BE2C (cell line): ENCODE results near the gene SRPX2.
A peak's percentile ranks its signal among the peaks of the same experiment; 100 is the strongest.

Source experiments
- DNase-seq: peaks from one replicate; pipeline ENCODE4 v3.0.0-alpha.2; 2020
- H3K27me3 ChIP-seq: fragments of 250-450 bp; sonication (Bioruptor Pico); 2 replicates; pipeline ENCODE4 v1.5.1; 2020; ENCODE audit warnings: mild to moderate bottlenecking
- H3K36me3 ChIP-seq: fragments of 250-450 bp; sonication (Bioruptor Pico); 2 replicates; pipeline ENCODE4 v1.5.1; 2020; ENCODE audit warnings: mild to moderate bottlenecking
- H3K4me1 ChIP-seq: fragments of 250-450 bp; sonication (Bioruptor Pico); 2 replicates; pipeline ENCODE4 v1.5.1; 2020
- H3K4me3 ChIP-seq: 2 replicates; pipeline ENCODE4 v1.5.1; 2011; ENCODE audit warnings: low read depth, low read length
- H3K9me3 ChIP-seq: fragments of 250-450 bp; sonication (Bioruptor Pico); 2 replicates; pipeline ENCODE4 v1.5.1; 2020
- TF ChIP-seq, protein P1 (sequence below): IDR thresholded peaks from 2 replicates; pipeline ENCODE4 v1.5.1; 2012; ENCODE audit warnings: mild to moderate bottlenecking, low read depth, low read length

SRPX2 gene

DNA sequence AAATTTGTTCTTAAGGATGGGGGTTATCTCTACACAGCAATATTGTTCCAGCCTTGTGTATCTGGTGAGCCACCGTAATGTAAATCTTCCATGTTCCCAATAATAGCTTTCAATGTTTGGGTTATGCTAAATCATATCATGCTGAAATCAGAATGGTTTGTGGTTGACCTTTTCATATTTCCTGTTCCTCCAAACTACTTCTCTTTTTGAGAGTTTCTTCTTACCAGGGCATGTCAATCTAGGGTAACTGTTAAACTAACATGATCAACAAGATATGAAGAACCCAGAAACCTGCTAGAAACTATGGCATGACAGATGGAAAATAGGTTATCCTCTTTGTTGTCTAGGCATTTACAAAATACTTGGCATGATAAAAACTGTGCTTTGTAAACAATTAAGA is 37.2 kb upstream of the SRPX2 start:
- DNase-seq = no peak
- no peaks in the 10 kb centered on the region for H3K4me1 ChIP-seq
- no peak overlapping the region for H3K4me3 ChIP-seq
- TF ChIP-seq, protein P1, sequence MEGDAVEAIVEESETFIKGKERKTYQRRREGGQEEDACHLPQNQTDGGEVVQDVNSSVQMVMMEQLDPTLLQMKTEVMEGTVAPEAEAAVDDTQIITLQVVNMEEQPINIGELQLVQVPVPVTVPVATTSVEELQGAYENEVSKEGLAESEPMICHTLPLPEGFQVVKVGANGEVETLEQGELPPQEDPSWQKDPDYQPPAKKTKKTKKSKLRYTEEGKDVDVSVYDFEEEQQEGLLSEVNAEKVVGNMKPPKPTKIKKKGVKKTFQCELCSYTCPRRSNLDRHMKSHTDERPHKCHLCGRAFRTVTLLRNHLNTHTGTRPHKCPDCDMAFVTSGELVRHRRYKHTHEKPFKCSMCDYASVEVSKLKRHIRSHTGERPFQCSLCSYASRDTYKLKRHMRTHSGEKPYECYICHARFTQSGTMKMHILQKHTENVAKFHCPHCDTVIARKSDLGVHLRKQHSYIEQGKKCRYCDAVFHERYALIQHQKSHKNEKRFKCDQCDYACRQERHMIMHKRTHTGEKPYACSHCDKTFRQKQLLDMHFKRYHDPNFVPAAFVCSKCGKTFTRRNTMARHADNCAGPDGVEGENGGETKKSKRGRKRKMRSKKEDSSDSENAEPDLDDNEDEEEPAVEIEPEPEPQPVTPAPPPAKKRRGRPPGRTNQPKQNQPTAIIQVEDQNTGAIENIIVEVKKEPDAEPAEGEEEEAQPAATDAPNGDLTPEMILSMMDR = no peak
- no peaks in the 10 kb centered on the region for H3K36me3 ChIP-seq
- H3K27me3 ChIP-seq = no peaks in the 10 kb centered on the region
- H3K9me3 ChIP-seq = no peaks in the 10 kb centered on the region

DNA sequence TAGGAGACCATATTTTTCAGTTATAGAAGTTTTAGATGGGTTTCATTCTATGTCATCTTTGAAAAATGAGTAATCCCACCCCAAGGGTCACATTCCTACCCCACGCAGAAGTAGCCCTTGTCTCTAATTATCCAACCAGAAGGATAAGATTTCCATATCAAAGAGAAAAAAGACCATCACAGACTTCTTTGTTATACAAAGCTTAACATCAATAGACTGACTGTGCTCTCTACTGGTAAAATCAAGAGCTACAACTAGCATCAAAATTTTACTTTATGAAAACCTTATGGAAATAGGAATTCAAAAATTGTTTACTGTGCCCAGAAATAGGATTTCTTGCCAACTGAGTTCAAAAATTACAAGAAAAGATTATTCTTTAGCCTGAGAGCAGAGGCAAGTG is 34.4 kb upstream of the SRPX2 start:
- H3K4me1 ChIP-seq = no peaks in the 10 kb centered on the region
- no peaks in the 10 kb centered on the region for H3K9me3 ChIP-seq
- TF ChIP-seq, protein P1 = no peak
- H3K4me3 ChIP-seq = no peak overlapping the region
- no peaks in the 10 kb centered on the region for H3K27me3 ChIP-seq
- H3K36me3 ChIP-seq = no peaks in the 10 kb centered on the region
- no peak for DNase-seq

DNA sequence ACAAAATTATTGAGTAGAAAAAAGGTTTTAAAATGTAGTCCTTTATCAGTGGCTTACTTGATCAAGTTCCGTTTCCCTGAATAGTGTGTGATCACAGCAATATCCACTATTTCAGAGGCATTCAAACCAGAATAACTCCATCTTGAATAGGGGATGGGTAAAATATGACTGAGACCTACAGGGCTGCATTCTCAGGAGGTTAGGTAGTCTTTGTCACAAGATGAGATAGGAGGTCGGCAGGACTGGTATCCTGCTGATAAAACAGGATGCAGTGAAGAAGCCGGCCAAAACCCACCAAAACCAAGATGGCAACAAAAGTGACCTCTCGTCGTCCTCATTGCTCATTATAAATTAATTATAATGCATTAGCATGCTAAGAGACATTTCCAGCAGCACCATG is 32.0 kb upstream of the SRPX2 start:
- DNase-seq = no peak
- Histone ChIP-seq H3K27me3 (no peaks in the 10 kb centered on the region), H3K4me3 (no peak overlapping the region), H3K4me1 (no peaks in the 10 kb centered on the region), H3K9me3 (no peaks in the 10 kb centered on the region), H3K36me3 (no peaks in the 10 kb centered on the region)
- TF ChIP-seq, protein P1 = no peak

DNA sequence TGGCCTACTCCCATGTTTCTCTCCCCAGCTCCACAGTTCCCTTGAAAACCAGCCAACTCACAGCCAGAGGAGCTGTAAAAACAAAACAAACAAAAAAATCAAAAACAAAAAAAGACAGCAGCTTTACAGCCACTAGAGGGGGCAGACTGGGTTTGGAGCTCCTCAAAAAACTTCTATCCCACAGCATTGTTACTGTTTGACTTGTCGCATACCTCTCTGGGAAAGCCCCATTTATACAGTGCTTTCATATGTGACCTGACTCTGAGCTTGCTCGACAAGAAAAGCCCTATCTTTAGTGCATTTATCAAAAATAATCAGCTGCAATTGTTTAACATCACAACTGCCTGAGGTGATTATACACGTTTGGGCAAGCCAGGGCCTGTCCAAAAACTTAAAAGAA is 29.0 kb upstream of the SRPX2 start:
- no peaks in the 10 kb centered on the region for H3K27me3 ChIP-seq

DNA sequence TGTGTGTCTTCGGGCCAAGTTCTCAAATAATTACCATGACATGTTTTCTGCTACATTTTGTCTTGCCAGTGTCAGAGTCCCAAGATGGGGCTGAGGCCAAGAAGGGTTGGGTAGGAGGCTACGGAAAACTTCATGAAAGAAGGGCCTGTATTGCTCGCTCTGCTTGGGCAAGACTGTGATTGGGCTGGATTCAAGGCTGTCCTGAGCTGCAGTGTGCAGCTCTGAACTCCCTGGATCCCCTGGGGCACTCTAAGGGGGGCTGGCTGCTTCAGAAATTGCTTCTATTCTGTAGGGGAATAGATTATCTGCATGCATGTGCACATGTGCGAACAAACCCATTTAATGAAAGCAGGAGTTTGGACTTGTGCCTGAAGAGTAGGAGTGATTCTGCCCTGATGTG is 21.0 kb upstream of the SRPX2 start:
- Histone ChIP-seq H3K27me3 (no peaks in the 10 kb centered on the region), H3K4me3 (no peak overlapping the region), H3K9me3 (no peaks in the 10 kb centered on the region), H3K36me3 (no peaks in the 10 kb centered on the region), H3K4me1 (no peaks in the 10 kb centered on the region)
- no peak for DNase-seq
- TF ChIP-seq, protein P1 = no peak

More for the DNA sequence above, 29.0 kb upstream of the SRPX2 start:
- no peaks in the 10 kb centered on the region for H3K36me3 ChIP-seq
- TF ChIP-seq, protein P1 = peak; percentile 35
- H3K4me3 ChIP-seq = no peak overlapping the region
- no peak for DNase-seq
- H3K9me3 ChIP-seq = no peaks in the 10 kb centered on the region
- no peaks in the 10 kb centered on the region for H3K4me1 ChIP-seq

DNA sequence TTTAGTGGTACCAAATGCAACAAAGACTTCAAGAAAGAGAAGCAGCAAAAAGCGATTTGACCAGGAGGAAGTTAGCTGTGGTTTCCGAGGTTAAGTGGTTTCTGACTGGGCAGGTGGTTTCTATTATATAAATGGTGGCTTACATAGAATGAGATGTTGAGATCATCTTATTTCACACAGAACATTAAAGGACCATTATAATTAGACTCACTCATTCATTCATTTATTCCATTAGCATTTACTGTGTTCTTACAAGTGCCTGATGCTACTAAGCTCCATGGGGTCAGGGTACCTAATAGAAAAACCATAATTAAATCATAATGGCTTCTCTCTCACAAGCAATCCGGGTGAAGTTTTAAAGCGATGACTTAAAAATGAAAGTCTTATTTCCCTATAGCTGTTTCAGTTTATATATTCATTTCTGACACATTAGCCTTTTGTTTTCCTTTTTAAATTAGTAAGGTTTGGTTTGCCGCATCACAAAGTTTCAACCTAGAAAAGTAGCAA is 18.0 kb upstream of the SRPX2 start:
- TF ChIP-seq, protein P1 = no peak
- Histone ChIP-seq H3K36me3 (no peaks in the 10 kb centered on the region), H3K27me3 (no peaks in the 10 kb centered on the region), H3K9me3 (no peaks in the 10 kb centered on the region), H3K4me1 (no peaks in the 10 kb centered on the region), H3K4me3 (no peak overlapping the region)
- DNase-seq = no peak
